ENCODE results near the gene CDR2L.
"Not testable (repeated sequence)": the region's sequence is repeated elsewhere in the genome, so short reads cannot be mapped to it uniquely, and the experiment has no call there.

The CDR2L gene

GRCh38 chr17:74960570-74961342 is 26.7 kb upstream of the CDR2L start:
- peak; percentile 55 for DNase-seq

- peak; percentile 84 for DNase-seq
Measured at GRCh38 chr17:74961657-74962350, 25.6 kb upstream of the CDR2L start.

GRCh38 chr17:74962622-74963394 is 24.6 kb upstream of the CDR2L start:
- DNase-seq, result no peak

GRCh38 chr17:74963656-74964055 is 23.8 kb upstream of the CDR2L start:
- DNase-seq, result no peak

GRCh38 chr17:74964246-74964761 is 23.1 kb upstream of the CDR2L start:
- no peak for DNase-seq

- no peak for DNase-seq
Measured at GRCh38 chr17:74964988-74965622, 22.3 kb upstream of the CDR2L start.

GRCh38 chr17:74968361-74968780 is 19.1 kb upstream of the CDR2L start:
- no peak for DNase-seq

GRCh38 chr17:74969501-74969900 is 17.9 kb upstream of the CDR2L start:
- DNase-seq, result not testable (repeated sequence)

GRCh38 chr17:74970395-74970794 is 17.0 kb upstream of the CDR2L start:
- DNase-seq, result no peak

- DNase-seq, result no peak
Measured at GRCh38 chr17:74971069-74971841, 16.2 kb upstream of the CDR2L start.

- no peak for DNase-seq
Measured at GRCh38 chr17:74971842-74972106, 15.7 kb upstream of the CDR2L start.

- DNase-seq, result peak; percentile 86
Measured at GRCh38 chr17:74972107-74972972, 15.1 kb upstream of the CDR2L start, which contains the start of gene HID1. HID1 (minus strand) TSS chr17:74972759; CDS start chr17:74972656, 103 bp downstream.

GRCh38 chr17:74972973-74973328 is 14.5 kb upstream of the CDR2L start:
- no peak for DNase-seq

GRCh38 chr17:74975943-74976342 is 11.5 kb upstream of the CDR2L start:
- DNase-seq, result no peak

- no peak for DNase-seq
Measured at GRCh38 chr17:74977802-74978201, 9.6 kb upstream of the CDR2L start.

- DNase-seq, result no peak
Measured at GRCh38 chr17:74978240-74978639, 9.2 kb upstream of the CDR2L start.

- no peak for DNase-seq
Measured at GRCh38 chr17:74979408-74980146, 7.9 kb upstream of the CDR2L start.

- DNase-seq, result no peak
Measured at GRCh38 chr17:74981318-74981978, 6.0 kb upstream of the CDR2L start.

GRCh38 chr17:74981979-74982662 is 5.3 kb upstream of the CDR2L start:
- peak; percentile 86 for DNase-seq
